HepG2 (cell line): ENCODE measurements around the gene LYPD6B. TPM values are rescaled to one million over a fixed set of nuclear protein-coding genes. Genes with fewer than 3 reads are reported as not detected.

ENCODE experiments used
- ATAC-seq: fragments of 200-7000 bp; cut with Tn5 transposase; 3 replicates; pipeline ENCODE4 v1.9.1; 2020; ENCODE audit warnings: mild to moderate bottlenecking, moderate library complexity
- BruUV-seq: library from RNA; stranded (reverse); fragments of 400-500 nt; replicated peaks from 2 replicates; lab custom pipeline; 2021; lab: Mats Ljungman, UMichigan
- CTCF ChIA-PET: fragments of 300-600 bp; formaldehyde crosslinking; extraction: SDS; loops from one replicate; lab custom pipeline; 2021; ENCODE audit warnings: low total read pairs, inconsistent platforms, low intra/inter-chr PET ratio; lab: Yijun Ruan, JAX
- POLR2A ChIA-PET: fragments of 350-600 bp; sonication (Branson Sonifier 250); formaldehyde crosslinking; loops from one replicate; lab custom pipeline; 2020; ENCODE audit warnings: antibody characterized with exemption, inconsistent platforms; lab: Yijun Ruan, JAX
- DNase-seq: peaks from one replicate; pipeline ENCODE4 v3.0.0-alpha.2; 2015; ENCODE audit warnings: low spot score
- FAIRE-seq: peaks from 3 replicates; lab custom pipeline; 2011; peaks lifted over from hg19 to GRCh38; lab: Jason Lieb, UNC
- H2AFZ ChIP-seq: one replicate; pipeline ENCODE4 v1.6.1; 2011; ENCODE audit warnings: low read length, inconsistent platforms
- H3K27ac ChIP-seq: fragments of 300-600 bp; 3 replicates; pipeline ENCODE4 v1.8.0; 2011; ENCODE audit warnings: mixed run types, mild to moderate bottlenecking, mixed read lengths, low read length, inconsistent platforms; ENCODE audit not compliant: insufficient read depth; ENCODE audit errors: extremely low read length
- H3K27me3 ChIP-seq, 2 experiments: fragments of 200-600 bp in 1 of 2; 2 replicates in 1 of 2; 3 replicates in 1 of 2; pipeline versions ENCODE4 v1.6.0 to v1.8.0; 2011; ENCODE audit warnings: low read length in 2 of 2, mild to moderate bottlenecking in 2 of 2, moderate library complexity in 2 of 2, inconsistent platforms in 1 of 2; ENCODE audit not compliant: insufficient read depth in 2 of 2, control insufficient read depth in 1 of 2
- H3K36me3 ChIP-seq, 2 experiments: fragments of 200-600 bp in 1 of 2; replicated peaks in 1 of 2; 2 replicates in 1 of 2; 3 replicates in 1 of 2; pipeline versions ENCODE4 v1.5.1 to v1.8.0; 2011; ENCODE audit warnings: low read length in 2 of 2, inconsistent platforms in 1 of 2; ENCODE audit not compliant: insufficient read depth in 2 of 2, control insufficient read depth in 1 of 2
- H3K4me1 ChIP-seq: 2 replicates; pipeline ENCODE4 v1.5.1; 2012; ENCODE audit warnings: low read length, inconsistent platforms; ENCODE audit not compliant: insufficient read depth
- H3K4me2 ChIP-seq: 2 replicates; pipeline ENCODE4 v1.6.0; 2011; ENCODE audit warnings: low read depth, low read length, inconsistent platforms
- H3K4me3 ChIP-seq, 3 experiments: fragments of 200-600 bp in 1 of 3; sonication (generic), shearing (Covaris generic) in 1 of 3; replicated peaks in 1 of 3; 2 replicates each; pipeline ENCODE4 v1.5.1; 2011 to 2016; ENCODE audit warnings: low read length in 3 of 3, inconsistent platforms in 2 of 3, low read depth in 2 of 3, mild to moderate bottlenecking in 2 of 3, control low read depth in 1 of 3, mixed read lengths in 1 of 3; ENCODE audit not compliant: insufficient read depth in 1 of 3
- H3K79me2 ChIP-seq: one replicate; pipeline ENCODE4 v1.6.1; 2011; ENCODE audit warnings: low read length, inconsistent platforms; ENCODE audit not compliant: insufficient read depth
- H3K9ac ChIP-seq: 2 replicates; pipeline ENCODE4 v1.6.0; 2011; ENCODE audit warnings: mild to moderate bottlenecking, low read depth, low read length, inconsistent platforms; ENCODE audit not compliant: insufficient read depth
- H3K9me3 ChIP-seq: 2 replicates; pipeline ENCODE4 v1.5.1; 2012; ENCODE audit warnings: mild to moderate bottlenecking, low read length
- H4K20me1 ChIP-seq: 2 replicates; pipeline ENCODE4 v1.6.0; 2011; ENCODE audit warnings: inconsistent platforms, mild to moderate bottlenecking, low read length, moderate library complexity; ENCODE audit not compliant: insufficient read depth
- AKAP8 ChIP-seq: sonication (generic); formaldehyde crosslinking; IDR thresholded peaks from 2 replicates; pipeline ENCODE4 v1.5.1; 2020; ENCODE audit warnings: mild to moderate bottlenecking, missing genetic modification reagents
- ARNT ChIP-seq: fragments of 450-650 bp; IDR thresholded peaks from 2 replicates; pipeline ENCODE4 v1.6.1; 2017
- ATF4 ChIP-seq, 2 experiments: fragments of 450-650 bp in 1 of 2; sonication (generic) in 1 of 2; formaldehyde crosslinking; IDR thresholded peaks; 2 replicates each; pipeline versions ENCODE4 v1.5.0 to v1.8.0; 2020 to 2022; ENCODE audit warnings: mild to moderate bottlenecking in 1 of 2, missing genetic modification reagents in 1 of 2
- CBX2 ChIP-seq, 2 experiments: fragments of 200-600 bp in 1 of 2; sonication (generic); formaldehyde crosslinking in 1 of 2; IDR thresholded peaks; 2 replicates each; pipeline versions ENCODE4 v1.7.0 to v1.8.1; 2018 to 2022; ENCODE audit warnings: low read depth in 2 of 2, low read length in 1 of 2, mild to moderate bottlenecking in 1 of 2, missing genetic modification reagents in 1 of 2
- GABPB1 ChIP-seq: IDR thresholded peaks from 2 replicates; pipeline ENCODE4 v1.6.1; 2016; ENCODE audit warnings: mild to moderate bottlenecking, missing genetic modification reagents, moderate library complexity, missing compliant biosample characterization
- HNRNPUL1 ChIP-seq: fragments of 200-400 bp; formaldehyde crosslinking; IDR thresholded peaks from 2 replicates; pipeline ENCODE4 v1.6.1; 2017; ENCODE audit warnings: low read depth, mild to moderate bottlenecking, low read length, moderate library complexity
- IKZF4 ChIP-seq: sonication (generic); formaldehyde crosslinking; IDR thresholded peaks from 2 replicates; pipeline ENCODE4 v1.5.1; 2020; ENCODE audit warnings: borderline replicate concordance, mild to moderate bottlenecking, low read depth, missing genetic modification reagents; ENCODE audit errors: not compliant biosample characterization
- IRF2 ChIP-seq: IDR thresholded peaks from 2 replicates; pipeline ENCODE4 v1.6.1; 2018; ENCODE audit warnings: missing genetic modification reagents, missing compliant biosample characterization
- MAFF ChIP-seq: IDR thresholded peaks from 2 replicates; pipeline ENCODE4 v1.6.1; 2011; ENCODE audit warnings: low read depth, low read length, improper control_type of control experiment
- MTF2 ChIP-seq: sonication (generic); formaldehyde crosslinking; IDR thresholded peaks from 2 replicates; pipeline ENCODE4 v1.5.0; 2020; ENCODE audit warnings: missing genetic modification reagents, borderline replicate concordance
- SRF ChIP-seq: IDR thresholded peaks from 2 replicates; pipeline ENCODE4 v1.6.1; 2011; ENCODE audit warnings: mild to moderate bottlenecking, low read depth, low read length, moderate library complexity
- TEAD3 ChIP-seq: optimal IDR thresholded peaks from 2 replicates; pipeline ENCODE3; 2016; ENCODE audit warnings: borderline replicate concordance
- TSC22D2 ChIP-seq: sonication (generic); formaldehyde crosslinking; IDR thresholded peaks from 2 replicates; pipeline ENCODE4 v1.5.1; 2020; ENCODE audit warnings: missing genetic modification reagents, mild to moderate bottlenecking, borderline replicate concordance
- WIZ ChIP-seq: sonication (generic); formaldehyde crosslinking; IDR thresholded peaks from 2 replicates; pipeline ENCODE4 v1.5.1; 2020; ENCODE audit warnings: mild to moderate bottlenecking, missing genetic modification reagents
- ZFP36L1 ChIP-seq: sonication (generic); formaldehyde crosslinking; IDR thresholded peaks from 2 replicates; pipeline ENCODE4 v1.8.0; 2022; ENCODE audit warnings: mild to moderate bottlenecking, missing genetic modification reagents, moderate library complexity
- ZNF367 ChIP-seq: sonication (generic); formaldehyde crosslinking; IDR thresholded peaks from 2 replicates; pipeline ENCODE4 v1.4.0; 2020; ENCODE audit warnings: missing genetic modification reagents, borderline replicate concordance
- ZNF749 ChIP-seq: sonication (generic); formaldehyde crosslinking; IDR thresholded peaks from 2 replicates; pipeline ENCODE4 v1.8.0; 2022; ENCODE audit warnings: mild to moderate bottlenecking, missing genetic modification reagents, moderate library complexity, borderline replicate concordance
- WGBS: methylation state at CpG from one replicate; pipeline ENCODE4 v1.1.6; 2017; ENCODE audit warnings: low lambda C conversion rate; 5-methylcytosine and 5-hydroxymethylcytosine counted together
- in situ Hi-C: cut with HindIII; loops from 2 replicates; pipeline ENCODE4 v1.10.0; 2017; ENCODE audit warnings: low pct_unique_long_range_greater_than_20kb; ENCODE audit not compliant: extremely low pct_ligation_motif_present
- intact Hi-C: fragments of 100-400 bp; cut with micrococcal nuclease; formaldehyde crosslinking; loops from one replicate; pipeline ENCODE4 v1.10.0; 2022; ENCODE audit not compliant: unreplicated experiment
- polyA plus RNA-seq, 8 experiments: library from polyadenylated mRNA; depleted of rRNA in 3 of 8; stranded (reverse) in 7 of 8; unstranded in 1 of 8; fragments of >200 nt; fragmentation: Illumina TruSeq in 4 of 8; extraction: Trizol in 4 of 8; gene quantifications; 2 replicates each; pipeline versions ENCODE4 v1.2.1 to v1.2.3, GENCODE V29; 2011 to 2016; ENCODE audit warnings: low read depth in 4 of 8, missing spikeins in 1 of 8, mixed read lengths in 1 of 8; ENCODE audit not compliant: insufficient read depth in 1 of 8
- total RNA-seq, 5 experiments: library from RNA; depleted of rRNA; stranded (reverse); fragments of >200 nt; fragmentation: Illumina TruSeq; extraction: Trizol; gene quantifications; 2 replicates each; pipeline ENCODE4 v1.2.3, GENCODE V29; 2016; ENCODE audit warnings: low read depth in 1 of 5
- TF ChIP-seq, protein P1 (sequence below): IDR thresholded peaks from 2 replicates; pipeline ENCODE4 v1.6.1; 2018; ENCODE audit warnings: missing genetic modification reagents

LYPD6B gene
- total and polyA plus RNA-seq, 2 of the 13 experiments (the other 11 are each of a cell fraction or from before 2014, with no cell fraction given) = not detected

DNA sequence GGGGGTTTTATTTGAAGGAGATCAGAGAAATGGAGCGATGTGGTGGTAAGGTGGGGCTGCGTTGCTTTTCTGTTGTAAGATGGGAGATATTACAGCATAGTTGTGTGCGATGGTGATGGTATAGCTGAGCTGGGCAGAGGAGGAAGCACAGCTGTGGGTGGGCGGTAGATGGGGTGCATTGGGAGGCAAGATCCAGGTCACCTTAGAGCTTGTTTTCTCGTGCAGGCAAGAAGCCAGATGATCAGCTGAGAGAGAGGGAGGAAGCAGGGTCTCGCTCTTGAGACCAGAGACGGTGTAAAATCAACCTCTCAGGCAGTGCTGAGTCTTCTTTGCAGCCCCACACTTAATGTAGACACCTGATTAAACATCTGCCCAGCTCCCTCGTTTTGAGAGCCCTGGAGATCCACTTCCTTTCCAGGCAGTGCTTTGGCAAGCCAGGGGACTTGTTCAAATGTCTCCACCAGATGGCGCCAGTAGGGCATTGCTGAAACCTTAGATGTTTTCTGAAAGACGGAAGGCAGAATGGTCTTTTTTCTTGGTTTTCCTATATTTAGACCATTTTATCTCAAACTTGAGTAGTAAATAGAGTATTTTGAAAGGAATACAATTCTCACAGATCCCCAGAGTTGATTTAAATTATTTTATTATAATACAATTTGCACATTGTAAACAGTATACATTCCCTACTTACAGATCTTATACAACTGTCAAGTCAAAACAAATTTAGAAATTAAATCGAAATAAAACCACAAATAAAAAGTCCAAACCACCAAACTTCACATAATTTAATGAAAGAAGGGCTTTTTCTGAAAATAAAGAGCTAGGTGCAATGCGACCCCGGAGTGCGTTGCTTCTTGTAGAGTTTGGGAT is 21.1 kb upstream of the LYPD6B start:
- BruUV-seq = no TSS peak
- peak; percentile 83 for ATAC-seq
- in situ Hi-C loops = no loop called here
- Histone ChIP-seq H3K79me2 (no peaks in the 10 kb centered on the region), H3K4me2 (0 out of 2 replicates have a peak overlapping the region, but pooled peaks have one; percentile 12), H3K4me3 (no peak overlapping the region), H3K27ac (no peak overlapping the region), H4K20me1 (no peaks in the 10 kb centered on the region), H3K36me3 (no peaks in the 10 kb centered on the region), H2AFZ (no peak overlapping the region), H3K27me3 (peaks cover 0 to 6% of the 10 kb centered on the region in 2 experiments; a peak in 1 of 5 replicates), H3K4me1 (peaks cover 12% of the 10 kb centered on the region), H3K9ac (no peak overlapping the region), H3K9me3 (no peaks in the 10 kb centered on the region)
- WGBS = 41% methylated on average over 14 of the region's 14 CpGs
- intact Hi-C loops = loop anchor here (1.0 kb wide), 1 partner anchor 544 kb away; no protein-coding TSS in a partner anchor
- DNase-seq = peak; percentile 68
- FAIRE-seq = peak; percentile 90
- ChIA-PET POLR2A (interaction anchor here (1.1 kb wide), 1 partner anchor 570 kb away, joined by 3 read pairs; no protein-coding TSS in a partner anchor), CTCF (interaction anchor here (1.2 to 4.5 kb wide), 4 partner anchors 296 to 556 kb away, joined by 3 to 45 read pairs (median 8); no protein-coding TSS in a partner anchor)
- 0 out of 2 replicates have a peak, but pooled peaks have one; percentile 29 for TF ChIP-seq IRF2 (CRISPR knock-in tag)
- no peak for TF ChIP-seq ZNF749 (CRISPR knock-in tag)
- TF ChIP-seq MAFF = no peak
- TF ChIP-seq TEAD3 (CRISPR knock-in tag) = peak; percentile 25
- TF ChIP-seq HNRNPUL1 = no peak
- no peak for TF ChIP-seq IKZF4 (CRISPR knock-in tag)
- no peak for TF ChIP-seq ZNF367 (CRISPR knock-in tag)
- no peak for TF ChIP-seq ARNT
- TF ChIP-seq, protein P1, sequence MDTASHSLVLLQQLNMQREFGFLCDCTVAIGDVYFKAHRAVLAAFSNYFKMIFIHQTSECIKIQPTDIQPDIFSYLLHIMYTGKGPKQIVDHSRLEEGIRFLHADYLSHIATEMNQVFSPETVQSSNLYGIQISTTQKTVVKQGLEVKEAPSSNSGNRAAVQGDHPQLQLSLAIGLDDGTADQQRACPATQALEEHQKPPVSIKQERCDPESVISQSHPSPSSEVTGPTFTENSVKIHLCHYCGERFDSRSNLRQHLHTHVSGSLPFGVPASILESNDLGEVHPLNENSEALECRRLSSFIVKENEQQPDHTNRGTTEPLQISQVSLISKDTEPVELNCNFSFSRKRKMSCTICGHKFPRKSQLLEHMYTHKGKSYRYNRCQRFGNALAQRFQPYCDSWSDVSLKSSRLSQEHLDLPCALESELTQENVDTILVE = no peak
- TF ChIP-seq WIZ (CRISPR knock-in tag) = no peak
- no peak for TF ChIP-seq GABPB1 (CRISPR knock-in tag)
- TF ChIP-seq TSC22D2 (CRISPR knock-in tag) = 0 out of 2 replicates have a peak, but pooled peaks have one; percentile 41
- no peak for TF ChIP-seq CBX2 (IDR thresholded peaks at IDR 0.05; ENCODE audit: low read depth, low read length)
- no peak for TF ChIP-seq CBX2 (CRISPR knock-in tag; IDR thresholded peaks at IDR 0.05; ENCODE audit: low read depth)
- TF ChIP-seq ZFP36L1 = no peak
- TF ChIP-seq ATF4 (CRISPR knock-in tag; IDR thresholded peaks at IDR 0.05) = no peak
- TF ChIP-seq AKAP8 = no peak
- peak; percentile 59; the same call in 1 of the 2 replicates for TF ChIP-seq SRF
- TF ChIP-seq MTF2 (CRISPR knock-in tag) = no peak
